Glutamatergic neuron (in vitro differentiated cells): Measurements from ENCODE around the gene ACVRL1. TPM values are rescaled to one million over a fixed set of nuclear protein-coding genes. Genes with fewer than 3 reads are reported as not detected.

Experiments used
- DNase-seq: peaks from one replicate; pipeline ENCODE4 v3.0.0; 2022
- H3K27ac Mint-ChIP-seq: one replicate; pipeline ENCODE4 v1.8.0; 2020; ENCODE audit warnings: mild to moderate bottlenecking, mixed read lengths, inconsistent platforms; ENCODE audit not compliant: unreplicated experiment
- H3K27me3 Mint-ChIP-seq: one replicate; pipeline ENCODE4 v1.8.0; 2020; ENCODE audit warnings: mild to moderate bottlenecking, moderate library complexity, mixed read lengths, inconsistent platforms; ENCODE audit not compliant: unreplicated experiment
- H3K36me3 Mint-ChIP-seq: one replicate; pipeline ENCODE4 v1.8.0; 2020; ENCODE audit warnings: mild to moderate bottlenecking, mixed read lengths, inconsistent platforms; ENCODE audit not compliant: unreplicated experiment
- H3K4me1 Mint-ChIP-seq: one replicate; pipeline ENCODE4 v1.8.0; 2020; ENCODE audit warnings: mild to moderate bottlenecking, low read depth, mixed read lengths, inconsistent platforms; ENCODE audit not compliant: unreplicated experiment
- H3K4me3 Mint-ChIP-seq: one replicate; pipeline ENCODE4 v1.8.0; 2020; ENCODE audit warnings: mild to moderate bottlenecking, mixed read lengths, inconsistent platforms; ENCODE audit not compliant: unreplicated experiment
- H3K9me3 Mint-ChIP-seq: one replicate; pipeline ENCODE4 v1.8.0; 2020; ENCODE audit warnings: mild to moderate bottlenecking, moderate library complexity, mixed read lengths, inconsistent platforms; ENCODE audit not compliant: unreplicated experiment
- CTCF ChIP-seq: fragments of 200-600 bp; sonication (generic); IDR thresholded peaks from one replicate; pipeline ENCODE4 v1.5.0; 2021; ENCODE audit not compliant: partially characterized antibody, unreplicated experiment
- long read RNA-seq: library from polyadenylated mRNA; unstranded; transcript quantifications from one replicate; pipeline ENCODE4 v2.0.0, GENCODE V29; 2020; ENCODE audit not compliant: unreplicated experiment
- total RNA-seq: library from RNA; stranded (reverse); fragmentation: NEBNext Ultra II Directional; extraction: Animal tissue kit (Norgen Biotek cat#: 25700); gene quantifications from one replicate; pipeline ENCODE4 v1.2.1, GENCODE V29; 2021; ENCODE audit not compliant: unreplicated experiment

The ACVRL1 gene
- 0.39 TPM for total RNA-seq
- long read RNA-seq = 0 reads

GRCh38 chr12:51907083-51907855, at the start of gene ACVRL1:
Gene ACVRL1 (plus strand): TSS chr12:51907504. CDS start chr12:51912475, 4,971 bp downstream.
- Mint-ChIP-seq H3K4me3 (peak within 1 kb of the TSS; percentile 68), H3K36me3 (no peaks in the 10 kb centered on the region), H3K9me3 (peaks cover 4% of the 10 kb centered on the region), H3K27me3 (peaks cover 6% of the 10 kb centered on the region), H3K27ac (peak within 1 kb of the TSS; percentile 76), H3K4me1 (peaks cover 14% of the 10 kb centered on the region)
- TF ChIP-seq CTCF = no peak
- DNase-seq = no peak

- no peak for DNase-seq
- H3K27me3 Mint-ChIP-seq = peaks cover 13% of the 10 kb centered on the region
Observed at GRCh38 chr12:51860986-51861385, 46.3 kb upstream of the ACVRL1 start.

GRCh38 chr12:51862947-51863346, 44.4 kb upstream of the ACVRL1 start:
- H3K4me3 Mint-ChIP-seq = peak overlapping the region; percentile 79
- H3K27me3 Mint-ChIP-seq = peaks cover 12% of the 10 kb centered on the region
- TF ChIP-seq CTCF = no peak
- peak overlapping the region; percentile 77 for H3K27ac Mint-ChIP-seq
- peaks cover 6% of the 10 kb centered on the region for H3K9me3 Mint-ChIP-seq
- H3K36me3 Mint-ChIP-seq = no peaks in the 10 kb centered on the region
- no peak for DNase-seq
- H3K4me1 Mint-ChIP-seq = peaks cover 29% of the 10 kb centered on the region

More at GRCh38 chr12:51860986-51861385, 46.3 kb upstream of the ACVRL1 start:
- no peaks in the 10 kb centered on the region for H3K36me3 Mint-ChIP-seq
- H3K4me3 Mint-ChIP-seq = no peak overlapping the region
- no peak overlapping the region for H3K27ac Mint-ChIP-seq
- peaks cover 24% of the 10 kb centered on the region for H3K4me1 Mint-ChIP-seq
- H3K9me3 Mint-ChIP-seq = peaks cover 9% of the 10 kb centered on the region
- no peak for TF ChIP-seq CTCF

GRCh38 chr12:51863363-51863932, 43.9 kb upstream of the ACVRL1 start:
- H3K4me3 Mint-ChIP-seq = peak overlapping the region; percentile 79
- H3K9me3 Mint-ChIP-seq = peaks cover 9% of the 10 kb centered on the region
- TF ChIP-seq CTCF = no peak
- H3K27me3 Mint-ChIP-seq = peaks cover 12% of the 10 kb centered on the region
- H3K27ac Mint-ChIP-seq = peak overlapping the region; percentile 77
- H3K36me3 Mint-ChIP-seq = no peaks in the 10 kb centered on the region
- DNase-seq = no peak
- peaks cover 34% of the 10 kb centered on the region for H3K4me1 Mint-ChIP-seq
